GM12892 (cell line): Measurements from ENCODE around the gene BICC1.

Source experiments
- POLR2A ChIP-seq: IDR thresholded peaks from 2 replicates; pipeline ENCODE4 v1.6.1; 2011; ENCODE audit warnings: low read depth, low read length, control low read depth
- POLR2AphosphoS5 ChIP-seq: IDR thresholded peaks from 2 replicates; pipeline ENCODE4 v1.6.1; 2011; ENCODE audit warnings: low read depth, low read length, control low read depth
- TAF1 ChIP-seq: IDR thresholded peaks from 2 replicates; pipeline ENCODE4 v1.6.1; 2011; ENCODE audit warnings: low read depth, mild to moderate bottlenecking, control low read depth, low read length, borderline replicate concordance

GRCh38 chr10:58477122-58477521 lies 35.5 kb upstream of the BICC1 start:
- TF ChIP-seq POLR2A (no peak), POLR2AphosphoS5 (no peak), TAF1 (no peak)
